ENCODE measurements around the gene C10orf90.

The C10orf90 gene

GRCh38 chr10:126455766-126456405 lies 214.6 kb downstream of the C10orf90 start:
- no peak for DNase-seq

DNA sequence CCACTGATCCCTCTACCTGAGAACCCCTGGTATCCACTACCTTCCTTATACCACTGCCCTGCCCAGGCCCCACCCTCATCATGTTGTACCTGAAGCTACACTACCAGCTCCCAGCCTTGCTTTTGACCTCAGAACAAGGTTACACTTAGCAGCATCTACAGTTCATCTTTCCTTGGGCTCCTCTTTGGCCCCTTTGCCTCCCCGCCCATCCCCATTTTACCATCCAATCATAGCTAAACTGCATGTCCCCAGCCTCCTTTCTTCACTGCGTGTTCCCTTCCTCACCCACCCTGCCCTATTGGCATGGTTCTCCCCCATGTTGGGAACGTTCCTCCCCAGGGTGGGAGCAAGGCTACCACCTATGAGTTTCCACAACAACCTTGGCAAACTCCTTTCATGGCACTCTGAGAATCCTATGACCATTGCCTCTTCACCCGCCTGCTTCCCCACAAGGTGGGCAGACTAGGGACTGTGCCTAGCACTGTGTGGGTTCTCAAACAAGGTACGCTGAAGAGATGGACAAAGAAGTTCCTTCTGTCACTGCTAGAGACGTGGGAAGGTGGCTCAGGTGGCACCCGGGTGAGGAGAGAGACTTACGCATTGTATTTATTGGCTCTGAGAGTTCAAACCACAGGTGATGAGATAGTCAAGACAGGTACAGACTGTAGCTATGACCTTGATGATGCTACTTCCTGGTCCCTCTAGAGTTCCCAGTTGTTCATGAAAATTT lies 215.3 kb downstream of the C10orf90 start:
- DNase-seq, result no peak

DNA sequence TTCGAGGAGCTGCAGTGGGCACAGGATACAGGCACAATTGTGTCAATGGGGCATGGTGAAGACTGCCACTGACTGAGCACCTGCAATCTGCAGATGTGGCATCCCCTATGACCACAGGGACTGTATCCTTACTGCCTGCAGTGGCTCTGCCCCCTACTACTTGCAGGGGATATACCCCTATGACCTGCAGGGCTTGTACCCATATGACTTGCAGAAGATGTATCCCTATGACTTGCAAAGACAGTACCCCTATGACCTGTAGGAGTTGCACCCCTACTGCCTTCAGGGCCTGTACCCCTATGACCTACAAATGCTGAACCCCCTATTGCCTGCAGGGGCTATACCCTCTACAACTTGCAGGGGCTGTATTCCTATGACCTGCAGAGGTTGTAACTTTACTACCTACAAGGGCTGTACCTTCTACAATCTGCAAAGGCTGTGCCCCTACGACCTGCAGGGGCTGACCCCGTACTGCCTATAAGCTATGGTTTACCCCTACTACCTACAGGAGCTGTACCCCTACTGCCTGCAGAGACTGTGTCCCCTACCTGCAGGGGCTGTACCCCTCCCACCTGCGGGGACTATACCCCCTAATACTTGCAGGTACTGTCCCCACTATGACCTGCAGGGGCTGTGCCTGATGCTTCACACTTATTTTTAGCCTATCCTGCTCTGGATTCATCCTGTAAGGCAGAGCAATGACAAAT lies 216.3 kb downstream of the C10orf90 start:
- no peak for DNase-seq

DNA sequence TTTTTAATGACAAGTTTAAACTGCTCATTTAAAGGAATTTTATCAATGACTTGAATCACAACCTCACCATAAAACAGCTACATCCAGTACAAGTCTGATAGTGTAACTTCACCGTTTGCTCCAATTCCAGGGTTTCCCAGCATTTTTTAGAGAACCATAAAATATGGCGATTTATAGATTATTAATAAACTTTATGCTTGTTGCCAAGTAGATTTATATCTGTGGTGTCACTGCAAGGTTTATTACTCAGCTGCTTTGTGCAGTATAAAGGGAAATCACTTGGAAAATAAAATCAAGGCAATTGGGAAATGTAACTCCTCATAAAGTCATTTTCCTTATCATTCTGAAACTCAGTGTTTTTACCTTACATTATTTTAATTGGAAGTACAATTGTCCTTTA lies 218.2 kb downstream of the C10orf90 start:
- no peak for DNase-seq

DNA sequence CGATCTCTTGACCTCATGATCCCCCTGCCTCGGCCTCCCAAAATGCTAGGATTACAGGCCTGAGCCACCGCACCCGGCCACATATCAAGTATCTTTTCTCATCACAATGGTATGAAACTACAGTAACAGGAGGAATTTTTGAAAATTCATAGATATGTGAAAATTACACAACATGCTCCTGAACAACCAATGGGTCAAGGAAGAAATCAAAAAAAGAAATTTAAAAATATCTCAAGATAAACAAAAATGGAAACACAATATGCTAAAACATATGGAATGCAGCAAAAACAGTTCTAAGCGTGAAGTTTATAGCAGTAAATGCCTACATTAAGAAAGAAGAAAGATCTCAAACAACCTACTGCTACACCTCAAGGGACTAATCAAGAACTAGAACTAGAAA lies 222.4 kb downstream of the C10orf90 start:
- DNase-seq, result no peak

GRCh38 chr10:126439942-126440341 lies 230.6 kb downstream of the C10orf90 start:
- DNase-seq, result no peak

DNA sequence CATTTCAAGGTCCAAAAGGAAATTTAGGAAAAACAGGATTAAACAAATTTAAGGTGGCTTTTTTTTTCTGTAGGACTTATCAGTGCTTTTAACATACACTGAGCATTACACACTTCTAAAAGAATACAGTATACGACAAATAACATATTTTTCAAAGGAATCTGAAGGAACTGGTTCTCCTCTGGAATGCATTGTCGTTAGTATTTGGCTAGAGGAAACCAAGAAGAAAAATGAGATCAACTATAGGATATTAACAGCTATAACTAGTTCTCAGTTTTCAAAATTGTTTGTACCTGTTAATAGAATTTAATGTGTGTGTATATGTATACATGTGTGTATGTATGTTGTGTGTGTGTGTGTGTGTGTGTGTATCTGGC lies 232.1 kb downstream of the C10orf90 start:
- no peak for DNase-seq

- no peak for DNase-seq
These were observed 232.7 kb downstream of the C10orf90 start for GRCh38 chr10:126437635-126438406.

- no peak for DNase-seq
These were observed 236.3 kb downstream of the C10orf90 start for GRCh38 chr10:126434235-126434634.

DNA sequence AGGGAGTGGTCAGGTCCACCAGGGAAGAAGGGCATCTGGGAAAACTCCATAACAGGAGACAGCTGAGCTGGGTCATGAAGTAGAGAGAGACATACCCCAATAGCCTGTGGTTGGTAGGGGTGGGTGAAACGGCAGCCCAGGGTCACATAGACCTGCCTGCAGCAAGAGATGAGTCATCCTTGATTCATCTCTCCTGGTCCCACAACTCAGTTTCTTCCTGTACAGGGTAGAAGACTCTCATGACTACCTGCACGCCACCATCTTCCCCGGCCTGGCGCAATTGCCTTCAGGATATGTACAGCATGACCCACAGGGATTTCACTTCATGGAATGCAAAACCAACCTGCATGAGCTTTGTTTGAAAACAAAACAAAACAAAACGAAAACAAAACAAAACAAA lies 237.1 kb downstream of the C10orf90 start:
- no peak for DNase-seq

DNA sequence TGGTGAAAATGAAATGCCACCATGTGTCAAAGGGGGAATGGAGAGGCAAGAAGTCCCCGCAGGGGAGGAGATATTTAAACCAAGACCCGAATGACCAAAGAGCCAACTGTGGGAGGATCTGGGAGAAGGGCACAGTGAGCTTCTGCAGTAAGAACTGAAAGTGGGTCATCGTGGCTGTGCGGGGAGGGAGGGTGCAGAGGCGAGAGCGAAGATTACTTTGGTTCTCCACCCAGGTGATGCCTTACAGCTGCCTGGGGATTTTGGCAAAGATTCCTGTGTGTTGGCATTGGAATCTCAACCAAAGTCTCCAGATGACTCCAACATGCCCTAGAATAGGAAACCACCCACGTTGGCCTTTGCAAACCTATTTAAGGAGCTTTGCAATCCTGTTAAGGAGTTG lies 238.0 kb downstream of the C10orf90 start:
- no peak for DNase-seq

GRCh38 chr10:126431816-126432215 lies 238.7 kb downstream of the C10orf90 start:
- DNase-seq, result no peak

DNA sequence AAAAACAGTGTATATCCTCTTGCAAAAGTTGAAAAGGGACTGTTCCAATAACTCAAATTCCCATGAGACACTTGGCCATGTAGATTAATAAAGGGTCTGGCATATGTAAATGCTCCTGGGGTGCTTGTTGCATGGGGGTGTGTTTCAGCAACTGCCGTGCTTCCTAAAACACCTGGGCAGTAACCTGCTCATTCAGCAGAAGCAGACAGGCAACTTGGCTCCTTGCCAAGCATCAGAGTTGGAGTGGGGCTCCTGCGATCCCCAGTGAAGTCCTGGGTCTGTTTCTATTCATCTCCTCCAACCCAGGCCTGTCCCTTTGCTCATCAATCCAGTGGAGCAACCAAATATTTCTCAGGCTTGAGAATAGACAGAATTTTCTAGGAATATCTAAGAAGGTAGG lies 240.0 kb downstream of the C10orf90 start:
- DNase-seq, result no peak

DNA sequence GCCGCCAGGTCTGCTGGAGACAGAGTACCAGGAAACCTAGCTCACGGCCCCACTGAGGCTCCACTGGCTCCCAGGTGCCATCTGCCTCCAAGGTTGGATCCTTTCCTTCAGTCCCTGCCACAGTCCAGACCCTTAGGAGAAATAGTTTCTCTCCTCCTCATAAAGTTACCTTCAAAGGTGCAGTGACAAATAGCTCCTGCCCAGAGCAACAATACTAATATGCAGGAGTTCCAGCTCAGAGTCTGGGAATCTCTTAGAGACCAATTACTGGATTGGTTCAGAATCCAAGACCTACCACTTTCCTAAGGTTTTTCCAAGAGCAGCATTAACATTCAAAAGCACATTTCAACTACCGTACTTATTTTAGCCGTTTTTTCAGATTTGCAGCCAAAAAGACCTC lies 241.2 kb downstream of the C10orf90 start:
- no peak for DNase-seq

DNA sequence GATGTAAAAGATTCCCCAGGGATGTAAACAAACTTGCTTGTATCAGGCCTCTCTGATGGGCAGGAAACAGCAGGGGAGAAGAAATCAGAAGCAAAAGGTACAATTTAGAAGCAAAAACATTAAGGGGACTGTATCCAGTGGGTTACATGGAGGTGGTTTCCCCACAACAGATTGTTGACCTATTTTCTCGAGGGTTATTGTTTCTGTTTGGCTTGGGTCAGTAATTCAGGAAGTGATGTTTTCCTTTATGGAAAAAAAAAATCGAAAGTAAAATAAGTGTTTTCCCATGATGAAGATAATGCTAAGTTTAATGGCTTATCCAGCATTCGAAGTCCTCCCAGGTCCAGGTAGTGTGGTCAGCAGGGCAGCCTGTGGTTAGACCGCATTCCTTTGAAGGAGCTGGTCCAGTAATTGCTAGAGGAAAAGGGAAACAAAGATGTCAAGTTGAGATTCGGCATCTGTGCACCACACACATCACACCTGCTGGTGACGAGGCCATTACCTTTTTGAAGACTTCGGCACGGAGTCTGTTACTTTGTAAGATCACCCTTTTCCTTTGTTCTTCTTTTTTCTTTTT lies 244.9 kb downstream of the C10orf90 start:
- DNase-seq, result no peak

- no peak for DNase-seq
These were observed 245.5 kb downstream of the C10orf90 start for GRCh38 chr10:126425032-126425431.

DNA sequence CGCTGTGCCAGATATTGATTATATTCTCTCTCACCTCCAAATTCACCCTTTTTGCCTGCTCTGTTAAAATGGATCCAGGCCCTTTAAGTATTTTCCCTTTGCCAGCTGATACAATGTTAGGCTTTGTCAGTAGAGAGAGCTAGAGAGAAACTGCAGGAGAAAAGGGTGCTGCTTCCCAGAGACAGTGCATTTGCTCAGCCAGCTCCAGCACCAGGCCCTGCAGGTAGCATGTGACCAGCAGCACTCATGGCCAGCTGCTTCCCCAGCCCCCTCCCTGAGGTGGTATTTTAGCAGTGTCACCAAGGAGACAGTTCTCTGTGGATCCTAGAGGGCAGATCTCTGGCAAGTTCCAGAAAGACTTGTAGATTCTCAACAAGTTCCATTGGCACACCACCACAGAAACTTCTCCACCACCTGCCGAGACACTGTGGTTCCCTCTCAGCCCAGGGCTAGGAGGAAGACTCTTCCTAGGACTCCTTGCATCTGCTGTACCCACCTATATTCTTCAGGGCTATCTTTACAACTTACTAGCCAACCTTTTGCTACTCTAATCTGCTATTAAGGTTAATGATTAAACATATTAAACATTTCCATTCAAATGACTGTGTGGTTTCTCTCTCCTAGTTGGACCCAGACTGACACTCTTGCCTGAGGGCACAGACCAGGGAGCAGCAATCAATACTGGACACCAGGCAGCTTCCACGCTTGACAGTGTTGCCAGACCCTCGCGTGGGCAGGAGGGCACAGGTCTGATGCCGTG lies 246.6 kb downstream of the C10orf90 start:
- DNase-seq, result no peak

- DNase-seq, result no peak
These were observed 247.9 kb downstream of the C10orf90 start for GRCh38 chr10:126422567-126422966.

- DNase-seq, result no peak
These were observed 248.7 kb downstream of the C10orf90 start for GRCh38 chr10:126421756-126422256.

GRCh38 chr10:126420567-126421300 lies 249.8 kb downstream of the C10orf90 start:
- no peak for DNase-seq

- no peak for DNase-seq
These were observed 253.2 kb downstream of the C10orf90 start for GRCh38 chr10:126417220-126417825.
